DMS153 treated with DMSO at 0.1 percent for 48 hours (cell line): ENCODE results near the gene SLC30A2.
"Not testable (repeated sequence)": the region's sequence is repeated elsewhere in the genome, so short reads cannot be mapped to it uniquely, and the experiment has no call there.

Experiments used
- DNase-seq: peaks from one replicate; lab custom pipeline; 2025; ENCODE audit not compliant: unreplicated experiment; lab: John Stamatoyannopoulos, UW

Gene SLC30A2, protein sequence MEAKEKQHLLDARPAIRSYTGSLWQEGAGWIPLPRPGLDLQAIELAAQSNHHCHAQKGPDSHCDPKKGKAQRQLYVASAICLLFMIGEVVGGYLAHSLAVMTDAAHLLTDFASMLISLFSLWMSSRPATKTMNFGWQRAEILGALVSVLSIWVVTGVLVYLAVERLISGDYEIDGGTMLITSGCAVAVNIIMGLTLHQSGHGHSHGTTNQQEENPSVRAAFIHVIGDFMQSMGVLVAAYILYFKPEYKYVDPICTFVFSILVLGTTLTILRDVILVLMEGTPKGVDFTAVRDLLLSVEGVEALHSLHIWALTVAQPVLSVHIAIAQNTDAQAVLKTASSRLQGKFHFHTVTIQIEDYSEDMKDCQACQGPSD

DNA sequence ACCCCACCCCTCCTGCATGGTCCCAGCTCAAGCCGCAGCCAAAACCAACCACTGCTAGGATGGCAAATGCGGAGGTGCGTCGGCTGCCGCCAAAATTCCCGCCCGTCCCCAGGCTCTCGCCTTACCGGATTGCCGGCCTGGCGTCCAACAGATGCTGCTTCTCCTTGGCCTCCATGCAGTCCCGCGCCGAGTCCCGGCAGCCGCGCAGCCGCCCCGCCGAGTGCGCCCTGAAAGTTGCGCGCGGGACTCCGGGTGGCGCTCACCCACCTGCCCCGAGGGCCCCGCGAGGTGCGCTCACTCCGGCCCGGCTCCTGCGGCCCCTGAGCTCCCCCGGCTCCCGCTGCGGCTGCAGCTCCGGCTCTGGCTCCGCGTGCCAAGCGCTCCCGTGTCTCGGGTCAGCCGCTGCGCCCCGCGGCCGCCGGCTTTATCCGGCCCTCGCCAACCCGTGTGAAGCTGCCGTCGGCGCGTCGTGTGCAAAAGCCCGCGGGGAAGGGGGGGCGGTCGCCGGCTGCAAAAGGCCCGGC, at the start of gene SLC30A2:
Gene SLC30A2, minus strand, starts transcription at position 397 of the 524 bp plus-strand sequence. Its CDS starts 222 bp downstream, at position 175.
- no peak for DNase-seq

GRCh38 chr1:26094677-26095383, 48.9 kb upstream of the SLC30A2 start:
- peak; percentile 76 for DNase-seq

GRCh38 chr1:26094076-26094669, 48.3 kb upstream of the SLC30A2 start:
- DNase-seq: no peak

GRCh38 chr1:26093569-26093968, 47.7 kb upstream of the SLC30A2 start:
- DNase-seq: not testable (repeated sequence)

DNA sequence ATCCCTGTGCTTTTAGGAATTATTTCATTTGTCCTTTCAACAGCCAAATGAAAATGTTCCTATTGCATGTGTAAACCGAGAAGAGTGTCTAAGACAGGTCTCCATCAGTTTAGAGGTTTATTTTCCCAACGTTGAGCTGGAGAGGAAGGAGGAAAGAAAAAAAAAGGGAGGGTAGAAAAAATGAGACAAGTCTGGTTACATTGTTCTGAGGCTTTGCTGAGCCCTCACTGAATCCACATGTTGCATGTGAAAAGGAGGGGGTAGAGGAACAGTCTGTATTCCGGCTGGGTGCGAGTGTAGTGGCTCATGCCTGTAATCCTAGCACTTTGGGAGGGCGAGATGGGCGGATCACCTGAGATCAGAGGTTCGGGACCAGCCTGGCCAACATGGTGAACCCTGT, 46.5 kb upstream of the SLC30A2 start:
- no peak for DNase-seq

DNA sequence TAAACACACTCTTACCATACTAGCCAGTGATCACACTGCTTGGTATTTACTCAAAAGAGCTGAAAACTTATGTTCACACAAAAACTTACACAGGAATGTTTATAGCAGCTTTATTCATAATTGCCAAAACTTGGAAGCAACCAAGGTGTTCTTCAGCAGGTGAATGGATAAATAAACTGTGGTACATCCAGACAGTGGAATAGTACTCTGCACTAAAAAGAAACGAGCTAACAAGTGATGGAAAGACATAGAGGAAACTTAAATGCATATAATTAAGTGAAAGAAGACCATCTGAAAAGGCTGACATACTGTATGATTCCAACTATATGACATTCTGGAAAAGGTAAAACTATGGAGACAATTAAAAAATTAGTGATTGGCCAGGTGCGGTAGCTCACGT, 45.0 kb upstream of the SLC30A2 start:
- DNase-seq: no peak

DNA sequence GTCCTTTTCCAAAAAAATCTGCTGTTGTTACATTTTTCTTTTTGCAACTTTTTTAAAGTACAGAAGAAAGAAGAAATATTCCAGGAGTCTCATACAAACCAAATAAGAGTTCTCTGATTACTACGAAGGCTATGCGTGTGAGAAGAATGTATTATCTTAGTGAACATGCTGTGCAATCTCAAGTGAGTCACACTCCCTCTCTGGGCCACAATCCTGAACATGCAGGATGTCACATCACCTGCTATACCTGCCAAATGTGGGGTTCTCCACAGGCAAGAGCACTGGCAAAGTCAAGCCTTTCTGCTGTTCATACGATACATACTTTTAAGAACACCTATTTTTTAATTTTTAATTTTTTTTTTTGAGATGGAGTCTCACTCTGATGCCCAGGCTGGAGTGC, 43.2 kb upstream of the SLC30A2 start:
- no peak for DNase-seq

DNA sequence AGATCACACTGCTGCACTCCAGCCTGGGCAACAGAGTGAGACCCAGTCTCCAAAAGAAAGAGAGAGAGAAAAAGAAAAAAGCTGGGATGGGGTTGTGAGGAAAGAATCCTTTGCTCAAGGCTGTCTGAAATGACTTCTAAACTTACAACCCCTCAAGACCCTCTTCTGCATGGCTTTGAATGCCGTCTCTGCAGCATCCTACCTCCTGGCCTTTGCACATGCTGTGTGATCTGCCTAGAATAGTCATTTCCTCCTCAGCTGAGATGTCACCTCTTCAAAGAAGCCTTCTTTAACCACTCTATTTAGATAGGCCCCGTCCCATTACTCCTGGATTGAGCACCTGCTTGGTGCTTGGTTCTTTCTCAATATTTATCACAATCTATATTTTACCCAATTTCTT, 38.9 kb upstream of the SLC30A2 start:
- DNase-seq: no peak

- no peak for DNase-seq
Measured at GRCh38 chr1:26084091-26084561, 38.2 kb upstream of the SLC30A2 start.

DNA sequence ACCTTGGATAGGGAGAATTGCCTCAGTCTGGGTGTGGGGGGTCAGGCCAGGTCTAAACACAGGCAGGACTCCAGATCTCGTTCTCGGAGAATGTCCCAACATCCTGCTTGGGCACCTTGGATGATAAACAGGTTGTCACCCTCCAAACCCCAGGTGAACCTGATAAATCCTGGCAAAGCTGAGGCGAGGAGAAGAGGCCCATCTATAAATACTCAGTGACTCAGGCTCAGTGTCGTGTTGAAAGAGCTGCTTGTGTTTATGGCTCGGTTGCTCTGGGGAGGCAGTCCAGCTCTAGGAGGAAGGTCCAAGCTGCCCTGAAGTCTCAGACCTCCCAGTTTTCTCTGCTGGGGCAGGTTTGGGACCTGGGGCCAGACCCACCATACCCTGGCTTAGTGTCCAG, 37.3 kb upstream of the SLC30A2 start:
- DNase-seq: no peak

DNA sequence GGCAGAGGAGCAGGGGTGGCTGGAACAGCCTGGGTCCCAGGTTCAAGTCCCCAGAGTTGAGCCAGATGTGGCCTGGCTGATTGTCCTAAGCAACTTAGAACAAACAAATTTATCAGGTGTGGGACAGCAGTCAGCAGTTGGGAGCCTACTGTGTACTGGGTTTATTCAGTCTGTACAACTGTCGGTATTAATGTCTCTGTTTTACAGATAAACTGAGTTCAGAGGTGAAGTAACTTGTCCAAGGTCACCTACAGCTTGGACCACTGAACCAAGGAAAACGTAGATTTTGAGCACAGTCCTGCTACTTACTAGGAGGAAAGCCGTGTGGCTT, 36.1 kb upstream of the SLC30A2 start:
- DNase-seq: no peak

DNA sequence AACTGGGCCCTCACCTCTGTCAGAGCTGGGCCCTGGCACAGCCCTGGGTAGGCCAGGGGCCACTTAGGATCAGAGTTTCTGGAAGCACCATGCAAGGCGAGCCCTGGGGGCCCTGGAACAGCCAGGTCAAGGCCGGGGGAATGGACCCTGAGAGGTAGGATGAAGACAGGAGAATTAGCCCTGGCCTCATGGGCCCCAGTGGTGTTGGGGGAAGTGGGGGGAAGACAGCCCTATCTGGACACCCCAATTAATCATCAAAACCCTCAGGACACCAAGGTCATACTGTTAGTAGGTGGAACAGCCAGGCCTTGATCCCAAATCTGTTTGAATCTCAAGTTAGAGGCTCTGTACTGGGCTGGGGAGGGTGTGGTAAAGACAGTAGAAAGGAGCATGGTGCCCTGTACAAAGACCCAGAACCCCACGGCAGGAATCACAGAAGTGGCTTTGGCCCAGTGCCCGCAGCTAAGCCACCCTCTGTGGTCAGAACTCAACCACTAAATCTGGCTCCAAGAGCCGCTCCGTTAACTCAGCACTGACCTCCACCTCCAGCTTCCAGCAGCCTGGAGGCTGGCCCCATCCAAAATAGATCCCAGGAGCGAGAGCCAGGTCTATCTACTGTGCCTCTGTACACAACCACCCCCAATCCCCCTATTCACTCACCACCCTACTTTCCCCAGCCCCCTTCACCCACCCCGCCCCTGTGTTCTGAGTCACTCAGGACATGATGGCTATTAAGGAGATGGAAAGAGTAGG, 35.5 kb upstream of the SLC30A2 start:
- no peak for DNase-seq

GRCh38 chr1:26079960-26080814, 34.3 kb upstream of the SLC30A2 start:
- DNase-seq: no peak

GRCh38 chr1:26079178-26079563, 33.3 kb upstream of the SLC30A2 start:
- no peak for DNase-seq

- no peak for DNase-seq
Measured at GRCh38 chr1:26078286-26079177, 32.6 kb upstream of the SLC30A2 start.

GRCh38 chr1:26077524-26077923, 31.6 kb upstream of the SLC30A2 start:
- DNase-seq: no peak

GRCh38 chr1:26075421-26076144, 29.7 kb upstream of the SLC30A2 start:
- no peak for DNase-seq

DNA sequence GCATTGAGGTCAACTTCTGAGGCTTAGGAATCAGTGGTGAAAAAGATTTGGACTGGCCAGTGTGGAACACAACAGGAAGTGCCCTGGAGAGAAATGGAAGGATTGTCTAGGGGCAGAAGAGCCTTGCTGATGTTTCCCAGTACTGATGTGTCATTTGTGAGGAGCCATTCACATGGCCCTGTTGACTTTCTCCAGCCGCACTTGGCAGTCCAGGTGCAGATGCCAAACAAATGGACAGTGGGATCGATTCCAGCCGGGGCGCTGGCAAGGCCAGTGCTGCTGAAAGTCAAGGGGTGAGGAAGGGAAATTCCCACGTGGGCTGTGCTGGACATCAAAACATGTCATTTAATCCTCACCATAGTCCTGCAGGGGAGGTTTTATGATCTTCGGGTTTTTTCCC, 26.4 kb upstream of the SLC30A2 start:
- no peak for DNase-seq

- DNase-seq: no peak
Measured at GRCh38 chr1:26070963-26071342, 25.0 kb upstream of the SLC30A2 start.
